Forelimb muscle (tissue), 1 donor: ENCODE data around the gene HSPG2. TPM values are rescaled to one million over a fixed set of nuclear protein-coding genes. Genes with fewer than 3 reads are reported as not detected.
"Not testable (repeated sequence)": the region's sequence is repeated elsewhere in the genome, so short reads cannot be mapped to it uniquely, and the experiment has no call there.

ENCODE experiments used
- DNase-seq: peaks from one replicate; pipeline ENCODE4 v3.0.0-alpha.2; 2013; ENCODE audit warnings: low read depth
- polyA plus RNA-seq: library from polyadenylated mRNA; unstranded; fragments of 120-200 nt; gene quantifications from one replicate; pipeline ENCODE4 v1.2.1, GENCODE V29; 2013; ENCODE audit not compliant: insufficient read length

Gene HSPG2
- polyA plus RNA-seq, result 223 TPM

DNA sequence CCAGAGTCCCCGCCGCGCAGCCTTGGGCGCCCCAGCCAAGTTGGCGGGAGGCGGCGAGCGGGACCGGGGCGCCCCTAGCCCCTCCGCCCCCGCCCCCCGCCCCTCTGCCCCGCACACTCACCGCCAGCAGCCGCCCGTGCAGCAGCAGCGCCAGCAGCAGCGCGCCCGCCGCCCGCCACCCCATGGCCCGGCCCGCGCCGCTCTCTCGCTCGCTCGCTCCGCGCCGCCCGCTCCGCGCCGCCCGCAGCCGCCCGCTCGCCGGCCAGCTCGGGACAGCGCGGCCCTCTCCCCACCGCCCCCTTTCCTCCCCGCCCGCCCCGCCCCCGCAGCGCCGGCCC is at the start of gene HSPG2:
Gene HSPG2 (minus strand): TSS at position 277 of the 338 bp plus-strand sequence. CDS start 93 bp downstream, at position 184.
- DNase-seq, result no peak

- DNase-seq, result not testable (repeated sequence)
Observed at GRCh38 chr1:21986386-21986785, 49.3 kb upstream of the HSPG2 start.

DNA sequence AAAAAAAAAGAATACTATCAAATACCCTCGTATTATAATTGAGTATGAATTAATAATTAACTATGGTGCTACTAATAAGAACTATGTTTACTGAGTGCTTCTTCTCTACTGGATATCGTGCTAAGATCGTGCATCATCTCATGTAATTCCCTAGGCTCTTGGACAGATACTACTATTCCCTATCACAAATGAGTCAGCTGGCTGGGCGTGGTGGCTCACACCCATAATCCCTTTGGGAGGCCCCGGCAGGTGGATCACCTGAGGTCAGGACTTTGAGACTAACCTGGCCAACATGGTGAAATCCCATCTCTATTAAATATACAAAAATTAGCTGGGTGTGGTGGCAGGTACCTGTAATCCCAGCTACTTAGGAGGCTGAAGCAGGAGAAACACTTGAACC is 48.8 kb upstream of the HSPG2 start:
- DNase-seq, result not testable (repeated sequence)

GRCh38 chr1:21983539-21983938 is 46.4 kb upstream of the HSPG2 start:
- DNase-seq, result not testable (repeated sequence)

- not testable (repeated sequence) for DNase-seq
Observed at GRCh38 chr1:21982122-21982521, 45.0 kb upstream of the HSPG2 start.

- not testable (repeated sequence) for DNase-seq
Observed at GRCh38 chr1:21981253-21981652, 44.1 kb upstream of the HSPG2 start.

DNA sequence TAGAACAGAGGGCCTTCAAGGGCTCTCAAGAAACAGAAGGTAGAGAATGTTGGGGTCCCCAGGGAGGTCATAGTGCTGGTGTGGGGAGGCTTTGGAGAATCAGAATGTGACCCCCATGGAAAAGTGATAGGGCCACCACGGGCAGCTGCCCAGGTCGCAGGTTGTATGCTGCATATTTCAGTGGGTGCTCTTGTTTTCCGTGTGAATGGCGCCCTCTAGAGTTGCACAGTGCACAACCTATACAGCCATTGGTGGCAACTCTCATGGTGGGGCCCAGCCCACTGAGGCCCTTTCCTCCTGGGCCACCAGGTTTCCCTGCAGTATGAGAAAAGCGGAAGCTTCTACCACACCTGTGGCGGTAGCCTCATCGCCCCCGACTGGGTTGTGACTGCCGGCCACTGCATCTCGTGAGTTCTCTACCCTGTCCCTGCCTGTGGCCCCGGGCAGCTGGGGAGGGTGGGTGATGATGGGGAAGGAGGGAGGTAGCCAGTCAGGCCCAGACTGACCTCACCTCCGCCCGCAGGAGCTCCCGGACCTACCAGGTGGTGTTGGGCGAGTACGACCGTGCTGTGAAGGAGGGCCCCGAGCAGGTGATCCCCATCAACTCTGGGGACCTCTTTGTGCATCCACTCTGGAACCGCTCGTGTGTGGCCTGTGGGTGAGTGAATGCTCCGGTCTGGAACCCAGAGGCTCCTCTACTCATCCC is 43.6 kb upstream of the HSPG2 start:
- not testable (repeated sequence) for DNase-seq

- not testable (repeated sequence) for DNase-seq
Observed at GRCh38 chr1:21978209-21978608, 41.1 kb upstream of the HSPG2 start.

- DNase-seq, result not testable (repeated sequence)
Observed at GRCh38 chr1:21976703-21977239, 39.7 kb upstream of the HSPG2 start, which contains the start of gene CELA3B. Gene CELA3B, plus strand, starts transcription at chr1:21977022. Its CDS starts 18 bp downstream, at chr1:21977040.

GRCh38 chr1:21975296-21975695 is 38.2 kb upstream of the HSPG2 start:
- not testable (repeated sequence) for DNase-seq

GRCh38 chr1:21974699-21975098 is 37.6 kb upstream of the HSPG2 start:
- DNase-seq, result not testable (repeated sequence)

DNA sequence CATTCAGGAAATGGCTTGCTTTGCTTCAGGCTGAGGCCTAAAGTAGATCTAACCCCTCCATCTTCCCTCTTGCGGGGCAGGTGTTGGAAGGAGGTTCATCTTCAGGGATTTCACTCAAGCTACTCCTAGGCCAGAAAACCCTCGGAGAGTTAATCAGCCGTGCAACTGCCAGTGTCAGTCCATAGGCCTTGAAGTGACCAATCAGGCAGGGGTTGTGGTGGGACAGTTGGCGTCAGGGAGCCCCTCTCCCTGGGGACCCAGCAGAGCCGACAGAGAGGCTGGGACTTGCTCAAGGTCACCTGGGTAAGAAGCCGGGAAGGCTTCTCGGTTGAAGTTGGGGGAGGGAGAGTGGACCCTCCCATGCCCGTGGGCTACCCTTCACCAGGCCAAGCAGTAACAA is 36.8 kb upstream of the HSPG2 start:
- DNase-seq, result not testable (repeated sequence)

- not testable (repeated sequence) for DNase-seq
Observed at GRCh38 chr1:21972973-21973441, 35.9 kb upstream of the HSPG2 start.

GRCh38 chr1:21970523-21970922 is 33.4 kb upstream of the HSPG2 start:
- DNase-seq, result not testable (repeated sequence)

- DNase-seq, result not testable (repeated sequence)
Observed at GRCh38 chr1:21969066-21969465, 32.0 kb upstream of the HSPG2 start.

GRCh38 chr1:21967216-21967615 is 30.1 kb upstream of the HSPG2 start:
- not testable (repeated sequence) for DNase-seq

GRCh38 chr1:21966247-21967000 is 29.3 kb upstream of the HSPG2 start:
- DNase-seq, result no peak

DNA sequence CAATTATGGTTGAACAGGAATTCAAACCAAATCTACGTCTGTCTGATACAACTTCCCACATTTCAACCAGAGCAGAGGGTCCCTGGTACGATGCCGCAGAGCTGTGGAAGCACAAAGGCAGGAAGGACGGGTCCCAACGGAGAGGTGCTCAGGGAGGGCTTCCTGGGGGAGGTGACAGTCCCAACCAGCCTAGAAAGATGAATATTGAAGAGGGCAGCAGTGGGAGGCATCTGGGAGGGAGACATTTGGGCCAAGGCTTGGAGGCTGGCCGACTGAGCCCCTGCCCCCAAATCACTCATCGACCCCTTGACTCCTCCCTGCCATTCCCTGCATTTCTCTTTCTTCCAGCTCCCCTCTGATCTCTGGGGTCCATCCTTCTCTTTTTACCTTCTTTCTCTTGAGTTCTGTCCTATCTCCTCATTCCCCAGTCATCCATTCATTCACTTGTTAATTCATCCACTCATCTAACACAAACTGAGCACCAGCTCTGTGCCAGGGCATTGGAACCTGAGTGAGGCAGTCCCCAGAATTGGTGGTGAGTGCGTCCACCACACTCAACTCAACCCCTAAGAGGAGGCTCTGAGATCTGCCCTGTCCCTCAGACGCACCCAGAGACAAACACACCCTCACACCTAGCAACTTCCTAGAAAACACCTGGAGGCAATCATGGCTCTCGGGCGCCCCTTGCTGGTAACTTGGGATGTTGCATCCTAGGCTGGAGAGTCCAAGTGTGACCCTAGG is 26.5 kb upstream of the HSPG2 start:
- DNase-seq, result no peak

GRCh38 chr1:21961799-21962198 is 24.7 kb upstream of the HSPG2 start:
- no peak for DNase-seq

DNA sequence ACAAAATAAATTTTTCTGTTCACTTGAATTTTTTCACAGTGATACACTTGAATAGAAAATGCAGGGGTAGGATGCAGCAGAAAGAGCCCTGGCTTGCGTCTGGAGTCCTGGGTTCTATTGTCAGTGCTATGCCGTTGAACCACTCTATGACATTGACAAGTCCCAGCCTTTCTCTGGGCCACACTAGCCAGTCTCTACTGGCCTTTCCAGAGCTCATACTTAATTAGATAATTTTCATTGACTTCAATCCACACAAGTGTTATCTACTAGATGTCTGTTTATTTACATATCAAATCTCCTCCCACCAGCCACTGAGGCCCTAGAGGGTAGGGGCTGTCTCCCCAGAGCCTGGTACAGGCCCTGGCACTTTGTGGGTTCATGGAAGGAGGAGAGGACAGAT is 24.2 kb upstream of the HSPG2 start:
- DNase-seq, result no peak

DNA sequence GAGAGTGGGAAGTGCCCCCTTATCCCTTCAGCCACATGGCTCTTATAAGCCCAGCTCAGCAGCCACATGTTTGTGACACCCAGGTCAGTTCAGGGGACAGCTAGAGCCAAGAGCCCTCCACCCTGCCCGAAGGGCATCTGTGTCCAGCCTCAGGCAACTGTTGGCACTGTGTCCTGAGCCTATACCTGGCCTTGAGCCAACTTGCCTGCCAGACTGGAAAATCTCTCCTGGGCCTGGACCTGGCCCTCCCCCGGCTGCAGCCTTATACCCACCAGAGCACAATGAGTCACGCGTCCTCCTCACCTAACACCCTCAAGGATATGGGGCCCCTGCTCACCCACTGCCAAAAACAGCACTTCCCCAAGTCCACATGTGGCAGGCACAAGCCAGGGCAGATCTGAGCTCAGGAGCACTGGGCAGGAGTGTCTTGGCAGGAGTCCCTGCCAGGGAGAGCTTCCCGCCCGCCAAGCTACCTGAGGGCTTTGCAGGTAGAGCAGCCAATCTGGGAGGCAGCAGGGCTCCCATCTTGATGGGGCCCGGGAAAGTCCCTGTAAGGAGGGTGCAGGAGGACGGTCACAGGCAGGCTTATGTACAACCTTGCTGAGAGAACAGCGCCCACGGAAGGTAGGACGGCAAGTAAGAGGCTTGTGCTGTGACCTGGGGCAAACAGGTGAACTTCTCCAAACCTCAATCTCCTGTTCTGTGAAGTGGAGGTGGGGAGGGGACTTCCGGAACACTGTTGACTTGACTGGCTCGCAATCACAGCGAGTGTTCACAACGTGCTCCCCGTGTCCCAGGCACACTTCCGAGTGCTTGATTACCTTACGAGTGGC is 19.8 kb upstream of the HSPG2 start:
- no peak for DNase-seq
